WTC11 (cell line): ENCODE data around the gene SLC16A10. TPM values are rescaled to one million over a fixed set of nuclear protein-coding genes. Genes with fewer than 3 reads are reported as not detected.
"Not testable (repeated sequence)": the region's sequence is repeated elsewhere in the genome, so short reads cannot be mapped to it uniquely, and the experiment has no call there.

ENCODE experiments used
- ATAC-seq: fragments of 200-7000 bp; cut with Tn5 transposase; 2 replicates; pipeline ENCODE4 v1.10.0; 2021; ENCODE audit warnings: mild to moderate bottlenecking, moderate library complexity
- CTCF ChIA-PET: fragments of 300-600 bp; sonication (Branson Sonifier 250); formaldehyde crosslinking; loops from one replicate; lab custom pipeline; 2021; ENCODE audit warnings: antibody characterized with exemption; lab: Charles Lee
- POLR2A ChIA-PET: fragments of 350-600 bp; sonication (Branson Sonifier 250); formaldehyde crosslinking; loops from one replicate; lab custom pipeline; 2021; ENCODE audit warnings: antibody characterized with exemption; lab: Charles Lee
- DNase-seq: peaks from one replicate; pipeline ENCODE4 v3.0.0; 2021; ENCODE audit warnings: low spot score
- H3K27ac Mint-ChIP-seq: 2 replicates; pipeline ENCODE4 v1.8.0; 2021; ENCODE audit warnings: mixed read lengths
- H3K27me3 Mint-ChIP-seq: 2 replicates; pipeline ENCODE4 v1.8.0; 2021; ENCODE audit warnings: low read depth, mild to moderate bottlenecking, moderate library complexity, mixed read lengths
- H3K36me3 Mint-ChIP-seq: 2 replicates; pipeline ENCODE4 v1.8.0; 2021; ENCODE audit warnings: mixed read lengths
- H3K4me1 Mint-ChIP-seq: 2 replicates; pipeline ENCODE4 v1.8.0; 2022; ENCODE audit warnings: mixed read lengths
- H3K4me3 Mint-ChIP-seq: 2 replicates; pipeline ENCODE4 v1.8.0; 2021; ENCODE audit warnings: mild to moderate bottlenecking, moderate library complexity, mixed read lengths
- H3K9me3 Mint-ChIP-seq: 2 replicates; pipeline ENCODE4 v1.8.0; 2021; ENCODE audit warnings: mixed read lengths
- ATF1 ChIP-seq: sonication (generic); formaldehyde crosslinking; IDR thresholded peaks from 2 replicates; pipeline ENCODE4 v1.8.1; 2023; ENCODE audit warnings: mild to moderate bottlenecking, moderate library complexity, missing genetic modification reagents
- CBFB ChIP-seq: sonication (generic); formaldehyde crosslinking; IDR thresholded peaks from 2 replicates; pipeline ENCODE4 v1.8.1; 2022; ENCODE audit warnings: mild to moderate bottlenecking, low read depth, missing genetic modification reagents
- IRF1 ChIP-seq: sonication (generic); formaldehyde crosslinking; IDR thresholded peaks from 2 replicates; pipeline ENCODE4 v1.8.0; 2023; ENCODE audit warnings: missing genetic modification reagents
- JUN ChIP-seq: sonication (generic); formaldehyde crosslinking; IDR thresholded peaks from 2 replicates; pipeline ENCODE4 v1.8.0; 2023; ENCODE audit warnings: mild to moderate bottlenecking, missing genetic modification reagents
- MLX ChIP-seq: sonication (generic); formaldehyde crosslinking; IDR thresholded peaks from 2 replicates; pipeline ENCODE4 v1.8.1; 2023; ENCODE audit warnings: mild to moderate bottlenecking, missing genetic modification reagents, moderate library complexity
- NR2C2 ChIP-seq: sonication (generic); formaldehyde crosslinking; IDR thresholded peaks from 2 replicates; pipeline ENCODE4 v1.8.0; 2022; ENCODE audit warnings: mild to moderate bottlenecking, missing genetic modification reagents
- PRRX2 ChIP-seq: fragments of 250-450 bp; sonication (Bioruptor Pico); IDR thresholded peaks from 2 replicates; pipeline ENCODE4 v1.8.0; 2021; ENCODE audit warnings: mild to moderate bottlenecking
- RELA ChIP-seq: sonication (generic); formaldehyde crosslinking; IDR thresholded peaks from 2 replicates; pipeline ENCODE4 v1.8.1; 2022; ENCODE audit warnings: missing genetic modification reagents, mild to moderate bottlenecking, borderline replicate concordance
- SOX15 ChIP-seq: fragments of 250-450 bp; sonication (Bioruptor Pico); IDR thresholded peaks from 2 replicates; pipeline ENCODE4 v1.9.0; 2021; ENCODE audit warnings: mild to moderate bottlenecking
- STAT6 ChIP-seq: sonication (generic); formaldehyde crosslinking; conservative IDR thresholded peaks from 2 replicates; pipeline ENCODE4 v1.8.1; 2023; ENCODE audit warnings: mild to moderate bottlenecking, low read depth, missing genetic modification reagents, moderate library complexity
- TEAD4 ChIP-seq: sonication (generic); formaldehyde crosslinking; IDR thresholded peaks from 2 replicates; pipeline ENCODE4 v1.8.0; 2022; ENCODE audit warnings: mild to moderate bottlenecking, missing genetic modification reagents
- ZNF138 ChIP-seq: sonication (generic); formaldehyde crosslinking; conservative IDR thresholded peaks from 2 replicates; pipeline ENCODE4 v1.8.1; 2022; ENCODE audit warnings: mild to moderate bottlenecking, moderate library complexity, missing genetic modification reagents
- ZNF423 ChIP-seq: fragments of 250-450 bp; sonication (Bioruptor Pico); IDR thresholded peaks from 2 replicates; pipeline ENCODE4 v2.1.2; 2022; ENCODE audit warnings: mild to moderate bottlenecking, moderate library complexity
- ZNF671 ChIP-seq: fragments of 250-450 bp; sonication (Bioruptor Pico); IDR thresholded peaks from 2 replicates; pipeline ENCODE4 v1.8.0; 2021; ENCODE audit warnings: mild to moderate bottlenecking
- total RNA-seq: library from RNA; stranded (reverse); gene quantifications from 3 replicates; pipeline ENCODE4 v1.2.3, GENCODE V29; 2021

The SLC16A10 gene
- total RNA-seq, 1 experiment from 2014 or later: 18.4 TPM

GRCh38 chr6:111184827-111185532 is 97.7 kb downstream of the SLC16A10 start:
- Mint-ChIP-seq H3K4me1 (no peaks in the 10 kb centered on the region), H3K36me3 (peaks cover 7% of the 10 kb centered on the region), H3K4me3 (no peak overlapping the region), H3K27me3 (no peaks in the 10 kb centered on the region), H3K9me3 (peaks cover 11% of the 10 kb centered on the region)
- ATAC-seq: no peak
- ChIA-PET CTCF (interaction anchor here (1.3 kb wide), 1 partner anchor 25 kb away, joined by 4 read pairs; no protein-coding TSS in a partner anchor), POLR2A (no interaction called here)
- DNase-seq: no peak
- TF ChIP-seq PRRX2: no peak
- no peak for TF ChIP-seq ZNF138 (CRISPR knock-in tag)
- no peak for TF ChIP-seq CBFB (CRISPR knock-in tag)
- no peak for TF ChIP-seq IRF1 (CRISPR knock-in tag)
- no peak for TF ChIP-seq STAT6 (CRISPR knock-in tag)
- TF ChIP-seq RELA (CRISPR knock-in tag): no peak
- TF ChIP-seq, all 79 proteins: peak for 0
- H3K27ac Mint-ChIP-seq: no peak overlapping the region; the same call in 1 of the 2 replicates

- CTCF ChIA-PET: no interaction called here
- peaks cover 17% of the 10 kb centered on the region for H3K36me3 Mint-ChIP-seq
These were observed 98.7 kb downstream of the SLC16A10 start for GRCh38 chr6:111185954-111186353.

GRCh38 chr6:111187874-111188273 is 100.6 kb downstream of the SLC16A10 start:
- Mint-ChIP-seq H3K36me3 (peaks cover 26% of the 10 kb centered on the region), H3K27ac (no peak overlapping the region), H3K4me1 (no peaks in the 10 kb centered on the region), H3K27me3 (peaks cover 3% of the 10 kb centered on the region; the same call in 1 of the 2 replicates), H3K9me3 (peaks cover 30% of the 10 kb centered on the region), H3K4me3 (no peak overlapping the region)
- DNase-seq: no peak
- CTCF ChIA-PET: no interaction called here
- no peak for TF ChIP-seq TEAD4
- no peak for TF ChIP-seq NR2C2 (CRISPR knock-in tag)
- TF ChIP-seq SOX15 (CRISPR knock-in tag): no peak
- TF ChIP-seq JUN (CRISPR knock-in tag): no peak
- no peak for ATAC-seq
- POLR2A ChIA-PET: no interaction called here

More at GRCh38 chr6:111185954-111186353, 98.7 kb downstream of the SLC16A10 start:
- Mint-ChIP-seq H3K4me1 (no peaks in the 10 kb centered on the region), H3K27ac (no peak overlapping the region), H3K9me3 (peaks cover 19% of the 10 kb centered on the region), H3K27me3 (no peaks in the 10 kb centered on the region; the same call in 1 of the 2 replicates), H3K4me3 (no peak overlapping the region)
- TF ChIP-seq MLX (CRISPR knock-in tag) (no peak), TEAD4 (no peak), ATF1 (CRISPR knock-in tag) (no peak), ZNF671 (CRISPR knock-in tag) (no peak), ZNF423 (CRISPR knock-in tag) (no peak)
- no peak for ATAC-seq
- no peak for DNase-seq
- POLR2A ChIA-PET: no interaction called here

- DNase-seq, ATAC-seq, POLR2A ChIA-PET, H3K27me3 Mint-ChIP-seq, CTCF ChIA-PET, H3K4me1 Mint-ChIP-seq, H3K4me3 Mint-ChIP-seq, H3K27ac Mint-ChIP-seq: not testable (repeated sequence)
- H3K9me3 Mint-ChIP-seq: peaks cover 30% of the 10 kb centered on the region
- H3K36me3 Mint-ChIP-seq: peaks cover 26% of the 10 kb centered on the region
These were observed 102.4 kb downstream of the SLC16A10 start for GRCh38 chr6:111189666-111190210.
